Activated naive CD8-positive, alpha-beta T cell (primary cell): ENCODE results near the gene RIMS3.

Source experiments
- H3K27ac Mint-ChIP-seq: one replicate; pipeline ENCODE4 v1.8.0; 2021; ENCODE audit warnings: mixed read lengths
- H3K27me3 Mint-ChIP-seq: one replicate; pipeline ENCODE4 v1.8.0; 2021; ENCODE audit warnings: mixed read lengths
- H3K36me3 Mint-ChIP-seq: one replicate; pipeline ENCODE4 v1.8.0; 2021; ENCODE audit warnings: mixed read lengths
- H3K4me1 Mint-ChIP-seq: one replicate; pipeline ENCODE4 v1.8.0; 2021; ENCODE audit warnings: low read depth, mixed read lengths
- H3K4me3 Mint-ChIP-seq: one replicate; pipeline ENCODE4 v1.8.0; 2021; ENCODE audit warnings: mild to moderate bottlenecking, mixed read lengths
- H3K9me3 Mint-ChIP-seq: one replicate; pipeline ENCODE4 v1.8.0; 2021; ENCODE audit warnings: low read depth, mixed read lengths

RIMS3 gene

DNA sequence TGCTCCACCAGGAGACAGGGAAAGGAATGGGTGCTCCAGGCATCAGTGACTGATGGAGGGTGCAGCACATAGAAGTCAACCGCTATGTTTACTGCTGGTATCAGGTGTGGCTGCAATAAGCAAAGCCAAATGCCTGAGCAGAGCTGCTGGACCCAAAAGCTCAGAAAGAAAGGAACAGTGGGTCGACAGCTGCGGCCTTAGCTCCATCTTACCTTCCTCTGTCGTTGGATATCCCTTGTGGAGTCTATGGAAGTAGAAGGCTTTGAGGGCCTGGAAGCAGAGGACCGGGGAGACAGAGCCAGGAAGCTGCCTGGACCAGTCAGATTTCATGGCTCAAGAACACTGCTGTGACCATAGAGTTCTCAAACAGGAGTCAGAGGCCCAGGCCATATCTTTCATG lies 45.3 kb downstream of the RIMS3 start:
- H3K9me3 Mint-ChIP-seq = no peaks in the 10 kb centered on the region
- H3K27ac Mint-ChIP-seq = no peak overlapping the region
- peaks cover 1% of the 10 kb centered on the region for H3K27me3 Mint-ChIP-seq
- H3K4me1 Mint-ChIP-seq = no peaks in the 10 kb centered on the region
- H3K4me3 Mint-ChIP-seq = no peak overlapping the region
- no peaks in the 10 kb centered on the region for H3K36me3 Mint-ChIP-seq

DNA sequence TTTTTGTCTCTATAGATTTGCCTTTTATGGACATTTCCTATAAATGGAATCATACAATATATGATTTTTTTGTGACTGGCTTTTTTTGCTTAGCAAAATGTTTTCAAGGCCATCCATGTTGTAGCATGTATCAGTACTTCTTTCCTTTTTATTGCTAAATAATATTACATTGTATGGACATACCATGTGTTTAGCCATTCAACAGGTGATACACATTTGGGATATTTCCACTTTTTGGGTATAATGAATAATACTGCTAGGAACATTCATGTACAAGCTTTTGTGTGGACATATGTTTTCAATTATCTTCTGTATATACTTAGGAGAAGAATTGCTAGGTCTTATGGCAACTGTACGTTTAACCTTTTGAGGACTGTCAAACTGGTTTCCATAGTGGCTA lies 47.4 kb downstream of the RIMS3 start:
- Mint-ChIP-seq H3K9me3 (no peaks in the 10 kb centered on the region), H3K36me3 (no peaks in the 10 kb centered on the region), H3K4me3 (no peak overlapping the region), H3K27me3 (peaks cover 1% of the 10 kb centered on the region), H3K27ac (no peak overlapping the region), H3K4me1 (no peaks in the 10 kb centered on the region)

DNA sequence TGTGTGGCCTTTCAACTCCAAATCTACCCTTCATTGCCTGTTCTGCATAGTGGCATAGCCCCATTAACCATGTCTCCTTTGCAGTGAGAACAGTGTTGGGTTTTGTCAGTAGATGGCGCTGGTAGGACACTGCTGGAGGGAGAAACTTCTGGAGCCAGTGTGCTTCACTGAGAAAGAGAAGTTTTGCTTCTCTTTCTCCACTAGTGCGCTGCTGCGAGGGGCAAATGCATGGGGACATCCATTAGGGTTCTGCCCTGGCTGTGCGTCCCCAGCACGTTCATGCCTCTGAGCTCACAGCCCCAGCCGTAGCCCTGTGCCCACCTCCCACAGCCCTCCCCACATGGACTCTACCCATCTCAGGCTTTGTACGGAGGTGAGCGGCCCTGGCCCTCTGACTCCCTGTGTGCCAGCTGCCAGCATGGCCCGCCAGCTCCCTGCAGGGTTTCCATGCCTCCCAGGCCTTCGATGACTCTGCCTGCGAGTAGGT lies 53.1 kb downstream of the RIMS3 start:
- Mint-ChIP-seq H3K4me1 (no peaks in the 10 kb centered on the region), H3K4me3 (no peak overlapping the region), H3K36me3 (no peaks in the 10 kb centered on the region), H3K9me3 (no peaks in the 10 kb centered on the region), H3K27ac (no peak overlapping the region), H3K27me3 (no peaks in the 10 kb centered on the region)

DNA sequence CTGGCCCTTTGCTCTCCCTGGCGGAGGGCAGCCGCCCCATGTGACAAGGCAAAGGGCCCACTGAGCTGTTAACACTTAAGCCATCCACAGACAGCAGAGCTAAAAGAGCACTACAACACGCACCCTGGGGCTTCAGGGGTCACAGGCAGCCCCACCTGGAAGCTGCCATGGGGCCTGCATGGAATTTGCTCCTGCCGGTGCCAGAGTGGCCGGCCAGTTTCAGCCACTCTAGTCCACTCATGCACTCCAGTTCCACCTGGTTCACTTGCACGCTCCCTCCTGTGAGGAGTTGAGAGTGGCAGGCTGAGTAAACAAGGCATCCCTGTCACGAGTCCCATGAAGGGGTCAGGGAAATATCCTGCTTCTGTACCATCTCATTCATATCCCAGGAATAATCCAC lies 55.3 kb downstream of the RIMS3 start:
- no peak overlapping the region for H3K27ac Mint-ChIP-seq
- H3K4me1 Mint-ChIP-seq = no peaks in the 10 kb centered on the region
- H3K36me3 Mint-ChIP-seq = no peaks in the 10 kb centered on the region
- H3K9me3 Mint-ChIP-seq = no peaks in the 10 kb centered on the region
- H3K4me3 Mint-ChIP-seq = no peak overlapping the region
- no peaks in the 10 kb centered on the region for H3K27me3 Mint-ChIP-seq

DNA sequence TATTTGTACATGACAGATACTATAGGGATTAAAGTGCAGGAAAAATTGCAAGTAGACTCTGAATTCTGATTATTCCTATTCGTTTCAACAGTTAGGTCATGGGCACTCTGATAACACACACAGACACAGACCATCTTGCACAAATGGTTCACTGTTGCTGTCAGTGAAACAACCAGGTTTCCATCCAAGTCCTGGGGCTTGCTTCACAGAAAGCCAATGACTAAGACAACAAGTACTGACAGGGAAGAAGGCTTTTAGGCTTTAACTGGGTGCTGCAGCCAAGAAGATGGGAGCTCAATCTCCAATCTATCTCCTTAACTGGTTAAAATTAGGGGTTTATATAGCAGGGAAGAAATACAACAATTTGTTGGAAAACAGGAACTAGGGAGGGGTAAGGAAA lies 57.6 kb downstream of the RIMS3 start:
- Mint-ChIP-seq H3K9me3 (no peaks in the 10 kb centered on the region), H3K27ac (no peak overlapping the region), H3K36me3 (no peaks in the 10 kb centered on the region), H3K4me3 (no peak overlapping the region), H3K27me3 (peaks cover 2% of the 10 kb centered on the region), H3K4me1 (no peaks in the 10 kb centered on the region)

DNA sequence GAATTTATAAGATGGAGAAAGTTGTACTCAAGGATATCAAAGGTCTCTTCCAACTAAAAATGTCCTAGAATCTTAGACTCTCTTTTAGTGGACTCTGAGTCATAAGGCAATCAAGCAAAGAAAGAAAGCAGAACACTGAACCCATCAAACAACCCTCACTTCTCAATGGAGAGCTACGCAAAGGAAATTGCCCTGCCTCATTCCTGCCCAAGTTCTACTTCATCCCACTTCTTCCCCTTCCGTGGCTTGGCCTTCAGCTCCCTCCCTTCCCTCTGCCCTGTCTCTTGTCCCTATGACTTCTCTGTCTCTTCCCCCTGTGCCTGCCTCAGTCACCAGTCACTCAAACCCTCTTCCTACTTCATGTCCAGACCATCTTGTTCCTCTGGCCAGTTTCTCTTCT lies 58.5 kb downstream of the RIMS3 start:
- Mint-ChIP-seq H3K27ac (no peak overlapping the region), H3K4me3 (no peak overlapping the region), H3K9me3 (no peaks in the 10 kb centered on the region), H3K36me3 (no peaks in the 10 kb centered on the region), H3K27me3 (peaks cover 5% of the 10 kb centered on the region), H3K4me1 (no peaks in the 10 kb centered on the region)

DNA sequence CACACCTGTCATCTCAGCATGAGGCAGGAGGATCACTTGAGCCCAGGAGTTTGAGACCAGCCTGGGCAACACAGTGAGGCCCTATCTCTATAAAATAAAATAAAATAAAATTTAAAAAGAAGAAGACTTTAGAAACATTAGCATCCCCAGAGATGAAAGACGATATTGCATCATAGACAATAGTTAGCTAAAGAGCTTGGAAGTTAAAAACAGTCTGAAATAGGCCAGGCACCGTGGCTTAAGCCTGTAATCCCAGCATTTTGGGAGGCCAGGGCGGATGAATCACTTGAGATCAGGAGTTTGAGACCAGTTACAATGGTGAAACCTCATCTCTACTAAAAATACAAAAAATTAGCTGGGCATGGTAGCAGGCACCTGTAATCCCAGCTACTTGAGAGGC lies 59.3 kb downstream of the RIMS3 start:
- Mint-ChIP-seq H3K27ac (no peak overlapping the region), H3K9me3 (no peaks in the 10 kb centered on the region), H3K4me3 (no peak overlapping the region), H3K27me3 (peaks cover 5% of the 10 kb centered on the region), H3K4me1 (no peaks in the 10 kb centered on the region), H3K36me3 (no peaks in the 10 kb centered on the region)

DNA sequence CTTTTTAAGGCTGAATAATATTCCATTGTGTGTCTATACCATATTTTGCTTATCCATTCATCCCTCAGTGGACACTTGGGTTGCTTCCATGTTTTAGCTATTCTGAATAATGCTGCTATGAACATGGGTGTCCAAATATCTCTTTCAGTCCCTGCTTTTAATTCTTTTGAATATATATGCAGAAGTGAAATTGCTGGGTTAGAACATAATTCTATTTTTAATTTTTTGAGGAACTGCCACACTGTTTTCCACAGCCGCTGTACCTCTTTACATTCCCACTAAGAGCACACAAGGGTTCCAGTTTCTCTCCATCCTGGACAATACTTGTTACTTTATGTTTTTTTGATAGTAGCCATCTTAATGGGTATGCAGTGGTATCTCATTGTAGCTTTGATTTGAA lies 65.6 kb downstream of the RIMS3 start:
- H3K4me3 Mint-ChIP-seq = no peak overlapping the region
- no peaks in the 10 kb centered on the region for H3K9me3 Mint-ChIP-seq
- H3K27ac Mint-ChIP-seq = no peak overlapping the region
- no peaks in the 10 kb centered on the region for H3K4me1 Mint-ChIP-seq
- peaks cover 5% of the 10 kb centered on the region for H3K27me3 Mint-ChIP-seq
- no peaks in the 10 kb centered on the region for H3K36me3 Mint-ChIP-seq

DNA sequence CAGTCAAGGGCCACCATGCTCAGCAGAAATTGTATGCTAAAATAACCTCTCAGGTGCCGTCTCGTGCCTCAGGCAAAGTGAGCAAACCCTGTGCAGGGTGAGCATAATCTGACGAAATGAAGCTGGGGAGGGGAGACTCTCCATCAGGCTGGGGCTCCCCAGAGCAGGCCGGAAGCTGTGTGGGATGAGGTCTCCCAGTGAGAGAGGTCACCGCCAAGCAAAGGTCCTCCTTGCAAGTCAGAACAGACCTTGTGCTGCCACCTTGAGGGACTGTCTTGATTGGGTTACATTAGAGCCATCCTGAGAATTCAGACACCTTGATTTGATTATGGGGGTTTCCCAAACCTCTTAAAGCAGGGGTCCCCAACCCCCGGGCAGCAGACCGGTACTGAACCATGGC lies 69.9 kb downstream of the RIMS3 start:
- Mint-ChIP-seq H3K36me3 (no peaks in the 10 kb centered on the region), H3K4me3 (no peak overlapping the region), H3K9me3 (no peaks in the 10 kb centered on the region), H3K27ac (no peak overlapping the region), H3K27me3 (peaks cover 1% of the 10 kb centered on the region), H3K4me1 (peaks cover 10% of the 10 kb centered on the region)

DNA sequence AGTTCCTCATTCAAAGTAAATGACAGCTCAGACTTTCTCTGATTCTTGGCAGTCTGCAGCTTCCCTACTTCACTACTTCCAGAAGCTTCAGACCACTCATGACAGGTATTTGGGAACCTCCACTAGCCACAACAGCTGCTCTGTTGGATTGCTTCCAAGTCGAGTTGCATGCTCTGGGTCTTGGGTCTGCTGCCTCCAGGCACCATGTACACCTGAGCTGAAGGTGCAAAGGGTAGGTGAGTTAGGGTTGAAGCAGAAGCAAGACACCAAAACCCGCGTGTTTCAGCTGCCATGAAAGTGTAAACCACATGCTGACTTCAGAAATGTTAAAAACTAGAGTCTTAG lies 71.3 kb downstream of the RIMS3 start:
- H3K27ac Mint-ChIP-seq = no peak overlapping the region
- H3K36me3 Mint-ChIP-seq = no peaks in the 10 kb centered on the region
- no peak overlapping the region for H3K4me3 Mint-ChIP-seq
- H3K4me1 Mint-ChIP-seq = peaks cover 10% of the 10 kb centered on the region
- peaks cover 1% of the 10 kb centered on the region for H3K27me3 Mint-ChIP-seq
- H3K9me3 Mint-ChIP-seq = no peaks in the 10 kb centered on the region

DNA sequence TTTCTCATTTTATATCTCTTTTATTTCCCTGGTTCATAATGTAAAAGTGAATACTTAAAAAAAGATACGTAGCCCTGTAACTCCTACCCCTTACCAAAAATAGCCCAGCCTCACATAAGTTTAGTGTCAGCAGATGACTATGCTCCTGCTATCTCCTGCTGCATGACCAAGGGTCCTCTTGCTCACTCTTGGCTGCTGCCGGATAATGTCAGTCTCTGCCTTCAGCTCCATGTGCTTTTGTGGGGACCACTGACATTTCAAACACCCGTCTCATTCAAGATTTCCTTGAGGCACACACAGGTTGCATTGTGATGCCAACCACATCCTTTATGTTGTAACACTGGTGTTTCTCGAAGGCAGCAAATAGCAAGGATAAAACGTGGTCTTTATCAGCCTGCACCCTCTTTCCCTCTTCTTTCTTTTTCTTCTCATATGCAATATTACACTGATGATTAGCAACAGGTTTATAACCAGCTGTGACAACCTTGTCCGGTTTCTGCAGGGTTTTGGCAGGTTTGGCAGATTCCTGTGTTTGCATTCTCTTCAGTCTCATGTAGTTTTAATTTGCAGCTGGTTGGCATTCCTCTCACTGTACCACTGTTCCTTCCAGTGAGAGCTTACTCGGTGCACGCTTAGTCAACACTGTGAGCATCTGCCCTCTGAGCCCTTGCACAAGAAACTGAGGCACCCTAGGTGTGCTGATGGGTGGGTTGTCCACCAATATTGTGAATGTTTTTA lies 71.9 kb downstream of the RIMS3 start:
- Mint-ChIP-seq H3K4me1 (peaks cover 10% of the 10 kb centered on the region), H3K4me3 (no peak overlapping the region), H3K27ac (no peak overlapping the region), H3K36me3 (no peaks in the 10 kb centered on the region), H3K9me3 (no peaks in the 10 kb centered on the region), H3K27me3 (peaks cover 1% of the 10 kb centered on the region)

DNA sequence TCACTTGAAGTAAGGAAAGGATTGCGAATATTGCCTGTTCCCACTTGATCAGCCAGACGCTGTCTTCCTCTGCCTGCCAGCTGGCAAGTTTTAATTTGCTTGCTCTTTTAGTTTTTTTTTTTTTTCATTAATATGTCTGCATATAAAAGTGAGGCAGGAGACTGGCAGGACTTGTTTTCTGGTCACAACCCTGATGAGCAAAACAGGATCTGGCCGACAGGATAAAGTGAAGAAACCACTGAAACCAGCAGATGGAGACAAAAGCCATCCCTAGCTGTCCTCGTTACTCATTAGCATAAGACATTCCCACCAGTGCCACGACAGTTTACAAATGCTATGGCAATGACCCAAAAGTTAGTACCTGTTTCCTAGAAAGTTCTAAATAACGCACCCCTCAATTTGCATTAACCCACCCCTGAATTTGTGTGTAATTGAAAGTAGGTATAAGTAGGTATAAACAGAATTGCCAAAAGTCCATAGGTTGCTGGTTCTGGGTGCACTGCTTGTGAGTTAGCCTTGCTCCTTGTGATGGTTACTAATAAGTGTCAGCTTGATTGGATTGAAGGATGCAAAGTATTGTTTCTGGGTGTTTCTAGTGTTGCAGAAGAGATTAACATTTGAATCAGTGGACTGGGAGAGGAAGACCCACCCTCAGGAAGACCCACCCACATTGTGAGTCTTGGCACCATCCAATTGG lies 73.2 kb downstream of the RIMS3 start:
- Mint-ChIP-seq H3K36me3 (no peaks in the 10 kb centered on the region), H3K27ac (no peak overlapping the region), H3K27me3 (peaks cover 1% of the 10 kb centered on the region), H3K9me3 (no peaks in the 10 kb centered on the region), H3K4me1 (peaks cover 10% of the 10 kb centered on the region), H3K4me3 (no peak overlapping the region)

DNA sequence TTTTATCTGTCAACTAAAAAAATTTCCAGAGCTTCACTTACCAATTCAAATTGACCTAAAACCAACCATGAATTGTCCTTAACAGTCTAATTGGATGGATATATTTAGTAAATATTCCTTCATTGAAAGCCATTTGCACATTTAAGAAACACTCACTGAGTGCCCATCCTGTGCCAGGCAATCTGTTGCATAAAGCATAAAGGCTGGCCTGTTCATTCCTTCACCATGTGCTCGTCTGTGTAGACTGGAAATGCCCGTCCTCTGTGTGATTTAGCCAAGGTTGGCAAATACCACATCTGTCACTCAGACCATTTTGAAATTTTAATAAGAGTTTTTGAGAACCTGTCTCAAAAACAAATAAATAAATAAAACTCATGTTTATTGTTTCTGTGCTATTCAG lies 76.9 kb downstream of the RIMS3 start:
- no peak overlapping the region for H3K27ac Mint-ChIP-seq
- H3K9me3 Mint-ChIP-seq = no peaks in the 10 kb centered on the region
- no peak overlapping the region for H3K4me3 Mint-ChIP-seq
- H3K36me3 Mint-ChIP-seq = no peaks in the 10 kb centered on the region
- peaks cover 1% of the 10 kb centered on the region for H3K27me3 Mint-ChIP-seq
- H3K4me1 Mint-ChIP-seq = peaks cover 6% of the 10 kb centered on the region

DNA sequence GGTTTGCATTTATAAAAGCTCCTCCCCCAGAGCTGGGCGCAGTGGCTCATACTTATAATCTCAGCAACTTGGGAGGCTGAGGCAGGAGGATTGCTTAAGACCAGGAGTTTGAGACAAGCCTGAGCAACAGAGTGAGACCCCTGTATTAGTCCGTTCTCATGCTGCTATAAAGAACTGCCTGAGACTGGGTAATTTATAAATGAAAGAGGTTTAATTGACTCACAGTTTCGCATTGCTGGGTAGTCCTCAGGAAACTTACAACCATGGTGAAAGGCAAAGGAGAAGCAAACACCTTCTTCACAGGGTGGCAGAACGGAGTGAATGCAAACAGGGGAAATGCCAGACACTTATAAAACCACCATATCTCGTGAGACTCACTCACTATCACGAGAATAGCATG lies 81.5 kb downstream of the RIMS3 start:
- Mint-ChIP-seq H3K4me1 (no peaks in the 10 kb centered on the region), H3K36me3 (no peaks in the 10 kb centered on the region), H3K27ac (no peak overlapping the region)

DNA sequence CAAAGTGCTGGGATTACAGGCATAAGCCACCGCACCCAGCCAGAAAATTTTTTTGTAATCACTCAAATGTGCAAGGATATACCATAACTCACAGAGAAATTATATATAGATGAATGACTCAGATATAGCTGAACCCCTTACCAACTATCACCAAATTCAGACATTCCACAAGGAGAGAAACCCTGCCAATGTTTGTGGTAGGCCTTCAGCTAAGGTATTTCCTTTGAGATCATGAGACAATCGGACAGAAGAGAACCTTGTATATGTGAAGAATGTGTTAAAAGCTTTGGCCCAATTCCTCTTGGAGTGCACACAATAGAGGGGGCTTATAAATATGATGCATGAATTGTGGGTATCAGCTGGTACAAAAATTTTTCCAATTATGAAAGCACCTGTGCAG lies 83.4 kb downstream of the RIMS3 start:
- Mint-ChIP-seq H3K36me3 (no peaks in the 10 kb centered on the region), H3K27me3 (peaks cover 2% of the 10 kb centered on the region), H3K4me1 (no peaks in the 10 kb centered on the region), H3K9me3 (no peaks in the 10 kb centered on the region), H3K4me3 (no peak overlapping the region), H3K27ac (no peak overlapping the region)

More for the DNA sequence above, 81.5 kb downstream of the RIMS3 start:
- peaks cover 2% of the 10 kb centered on the region for H3K27me3 Mint-ChIP-seq
- H3K4me3 Mint-ChIP-seq = no peak overlapping the region
- no peaks in the 10 kb centered on the region for H3K9me3 Mint-ChIP-seq

DNA sequence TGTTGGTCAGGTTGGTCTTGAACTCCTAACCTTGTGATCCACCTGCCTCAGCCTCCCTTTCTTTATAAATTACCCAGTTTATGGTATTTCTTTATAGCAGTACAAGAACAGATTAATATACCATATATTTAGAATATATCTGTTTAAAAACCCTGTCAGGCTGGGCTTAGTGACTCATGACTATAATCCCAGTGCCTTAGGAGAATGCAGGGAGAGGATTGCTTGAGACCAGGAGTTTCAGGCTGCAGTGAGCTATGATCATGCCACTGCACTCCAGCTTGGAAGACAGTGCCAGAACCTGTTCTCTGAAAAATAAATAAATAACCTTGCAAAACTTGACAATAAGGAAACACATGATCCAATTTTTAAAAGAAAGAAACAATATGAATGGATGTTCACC lies 90.1 kb downstream of the RIMS3 start:
- Mint-ChIP-seq H3K4me3 (no peak overlapping the region), H3K27me3 (peaks cover 10% of the 10 kb centered on the region), H3K9me3 (no peaks in the 10 kb centered on the region), H3K27ac (no peak overlapping the region), H3K36me3 (no peaks in the 10 kb centered on the region), H3K4me1 (no peaks in the 10 kb centered on the region)
